ENCODE results near the gene CDKAL1.

- TF ChIP-seq, protein P1, sequence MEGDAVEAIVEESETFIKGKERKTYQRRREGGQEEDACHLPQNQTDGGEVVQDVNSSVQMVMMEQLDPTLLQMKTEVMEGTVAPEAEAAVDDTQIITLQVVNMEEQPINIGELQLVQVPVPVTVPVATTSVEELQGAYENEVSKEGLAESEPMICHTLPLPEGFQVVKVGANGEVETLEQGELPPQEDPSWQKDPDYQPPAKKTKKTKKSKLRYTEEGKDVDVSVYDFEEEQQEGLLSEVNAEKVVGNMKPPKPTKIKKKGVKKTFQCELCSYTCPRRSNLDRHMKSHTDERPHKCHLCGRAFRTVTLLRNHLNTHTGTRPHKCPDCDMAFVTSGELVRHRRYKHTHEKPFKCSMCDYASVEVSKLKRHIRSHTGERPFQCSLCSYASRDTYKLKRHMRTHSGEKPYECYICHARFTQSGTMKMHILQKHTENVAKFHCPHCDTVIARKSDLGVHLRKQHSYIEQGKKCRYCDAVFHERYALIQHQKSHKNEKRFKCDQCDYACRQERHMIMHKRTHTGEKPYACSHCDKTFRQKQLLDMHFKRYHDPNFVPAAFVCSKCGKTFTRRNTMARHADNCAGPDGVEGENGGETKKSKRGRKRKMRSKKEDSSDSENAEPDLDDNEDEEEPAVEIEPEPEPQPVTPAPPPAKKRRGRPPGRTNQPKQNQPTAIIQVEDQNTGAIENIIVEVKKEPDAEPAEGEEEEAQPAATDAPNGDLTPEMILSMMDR (IDR thresholded peaks at IDR 0.05), result no peak
- no peak for TF ChIP-seq POLR2A (IDR thresholded peaks at IDR 0.05)
Observed at GRCh38 chr6:21187485-21187884, 653.2 kb downstream of the CDKAL1 start.
